GM18526 (cell line): ENCODE measurements around the gene MSL3B.

ENCODE experiments used
- POLR2A ChIP-seq: IDR thresholded peaks from 3 replicates; pipeline ENCODE4 v1.6.1; 2011; ENCODE audit not compliant: insufficient read length; ENCODE audit errors: extremely low read depth

MSL3B gene

GRCh38 chr2:233840520-233840919 lies 27.7 kb downstream of the MSL3B start:
- no peak for TF ChIP-seq POLR2A

- no peak for TF ChIP-seq POLR2A
Observed at GRCh38 chr2:233839447-233839820, 28.8 kb downstream of the MSL3B start.

DNA sequence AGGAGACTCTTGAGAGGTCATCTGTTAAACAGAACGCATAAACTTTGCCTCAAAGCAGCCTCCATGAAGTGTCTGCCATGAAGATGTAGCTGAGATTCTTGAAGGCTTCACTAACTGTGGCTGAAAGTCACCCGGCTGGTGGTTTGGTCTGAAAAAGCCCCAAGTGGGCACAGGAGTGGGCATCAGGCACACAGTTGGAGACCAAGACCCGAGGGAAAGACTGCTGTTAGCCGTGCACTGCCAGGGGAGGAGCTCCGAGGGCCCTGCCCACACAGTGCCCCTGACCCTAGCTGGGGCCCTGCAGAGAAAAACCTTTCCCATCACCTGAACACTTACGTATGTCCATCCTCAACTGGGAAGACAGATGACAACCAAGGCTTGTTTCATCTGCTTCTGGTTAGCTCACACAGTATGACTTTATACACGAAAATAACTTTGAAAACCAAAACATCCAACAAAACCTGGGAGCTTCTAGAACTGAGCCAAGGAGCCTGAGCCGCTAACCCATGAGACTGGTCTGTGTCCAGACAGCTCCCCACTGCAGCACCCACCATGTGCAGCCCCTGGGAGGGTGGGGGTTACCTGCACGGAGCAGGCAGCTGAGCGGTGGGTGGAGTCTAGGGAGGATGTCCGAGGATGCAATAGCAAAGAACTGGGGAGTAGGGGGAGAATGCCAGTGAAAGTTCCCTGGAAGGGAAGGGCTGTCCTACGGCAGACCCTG lies 29.3 kb downstream of the MSL3B start:
- TF ChIP-seq POLR2A = no peak

DNA sequence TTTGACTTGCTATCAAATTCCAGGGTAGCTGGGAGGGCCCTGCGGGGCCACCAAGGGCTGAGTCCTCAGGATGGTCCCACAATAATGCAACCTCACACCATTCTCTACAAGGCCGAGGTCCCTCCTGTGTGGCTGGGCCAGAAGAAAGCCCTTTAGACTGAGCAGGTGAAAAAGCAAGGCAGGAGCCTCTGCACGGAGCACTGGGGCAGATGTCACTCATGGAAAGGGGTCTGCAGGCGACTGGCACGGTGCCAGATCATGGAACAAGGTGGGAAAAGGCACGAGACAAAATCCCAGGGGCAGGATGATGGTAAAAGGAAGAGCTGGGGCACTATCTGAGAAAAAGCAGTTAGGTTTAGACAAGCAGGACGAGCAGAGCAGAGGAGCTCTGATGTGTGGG lies 29.9 kb downstream of the MSL3B start:
- TF ChIP-seq POLR2A = no peak

- TF ChIP-seq POLR2A = no peak
Observed at GRCh38 chr2:233837694-233838229, 30.4 kb downstream of the MSL3B start.

- TF ChIP-seq POLR2A = no peak
Observed at GRCh38 chr2:233836359-233836758, 31.8 kb downstream of the MSL3B start.

GRCh38 chr2:233835230-233836186 lies 32.7 kb downstream of the MSL3B start:
- TF ChIP-seq POLR2A = no peak

DNA sequence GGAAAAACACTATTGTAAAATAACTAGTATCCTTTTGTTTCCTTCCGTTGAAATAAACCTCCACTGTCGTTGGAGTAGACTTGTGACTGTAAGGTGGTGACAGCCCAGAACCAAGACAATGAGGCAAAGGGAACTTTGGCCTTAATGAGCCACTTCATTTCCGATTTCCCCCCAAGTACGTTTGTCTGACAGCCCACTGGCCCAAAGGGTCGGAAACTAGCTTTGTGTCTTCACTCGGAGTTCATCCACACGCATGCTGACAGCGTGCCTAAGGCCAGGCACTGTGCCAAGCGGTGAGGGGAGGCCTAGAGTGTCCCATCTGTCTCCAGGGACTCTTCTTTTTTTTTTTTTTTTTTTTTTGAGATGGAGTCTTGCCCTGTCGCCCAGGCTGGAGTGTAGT lies 34.8 kb downstream of the MSL3B start:
- no peak for TF ChIP-seq POLR2A

- TF ChIP-seq POLR2A = no peak
Observed at GRCh38 chr2:233832869-233833311, 35.3 kb downstream of the MSL3B start.

DNA sequence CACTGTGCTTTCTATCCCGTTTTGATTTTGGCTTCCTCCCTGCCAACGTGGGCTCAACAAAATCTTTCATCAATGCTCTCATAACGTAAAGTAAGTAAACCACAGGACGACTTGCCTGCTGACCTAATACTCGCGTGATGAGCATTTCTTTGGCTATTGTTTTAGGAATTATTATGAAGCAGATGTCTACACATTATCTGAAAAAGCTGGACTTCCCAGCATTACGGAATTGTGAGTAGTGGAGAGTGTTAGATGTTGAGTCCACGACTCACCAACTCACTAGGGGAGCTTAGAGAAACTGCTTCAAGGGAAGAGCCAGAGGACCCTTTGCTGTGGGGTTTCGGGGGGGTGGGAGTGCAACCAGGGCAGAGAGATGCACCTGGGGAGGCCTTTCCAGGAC lies 35.8 kb downstream of the MSL3B start:
- TF ChIP-seq POLR2A = no peak

- no peak for TF ChIP-seq POLR2A
Observed at GRCh38 chr2:233831861-233832260, 36.3 kb downstream of the MSL3B start.

GRCh38 chr2:233831011-233831721 lies 37.0 kb downstream of the MSL3B start:
- TF ChIP-seq POLR2A = no peak

GRCh38 chr2:233830111-233830802 lies 37.9 kb downstream of the MSL3B start:
- no peak for TF ChIP-seq POLR2A

DNA sequence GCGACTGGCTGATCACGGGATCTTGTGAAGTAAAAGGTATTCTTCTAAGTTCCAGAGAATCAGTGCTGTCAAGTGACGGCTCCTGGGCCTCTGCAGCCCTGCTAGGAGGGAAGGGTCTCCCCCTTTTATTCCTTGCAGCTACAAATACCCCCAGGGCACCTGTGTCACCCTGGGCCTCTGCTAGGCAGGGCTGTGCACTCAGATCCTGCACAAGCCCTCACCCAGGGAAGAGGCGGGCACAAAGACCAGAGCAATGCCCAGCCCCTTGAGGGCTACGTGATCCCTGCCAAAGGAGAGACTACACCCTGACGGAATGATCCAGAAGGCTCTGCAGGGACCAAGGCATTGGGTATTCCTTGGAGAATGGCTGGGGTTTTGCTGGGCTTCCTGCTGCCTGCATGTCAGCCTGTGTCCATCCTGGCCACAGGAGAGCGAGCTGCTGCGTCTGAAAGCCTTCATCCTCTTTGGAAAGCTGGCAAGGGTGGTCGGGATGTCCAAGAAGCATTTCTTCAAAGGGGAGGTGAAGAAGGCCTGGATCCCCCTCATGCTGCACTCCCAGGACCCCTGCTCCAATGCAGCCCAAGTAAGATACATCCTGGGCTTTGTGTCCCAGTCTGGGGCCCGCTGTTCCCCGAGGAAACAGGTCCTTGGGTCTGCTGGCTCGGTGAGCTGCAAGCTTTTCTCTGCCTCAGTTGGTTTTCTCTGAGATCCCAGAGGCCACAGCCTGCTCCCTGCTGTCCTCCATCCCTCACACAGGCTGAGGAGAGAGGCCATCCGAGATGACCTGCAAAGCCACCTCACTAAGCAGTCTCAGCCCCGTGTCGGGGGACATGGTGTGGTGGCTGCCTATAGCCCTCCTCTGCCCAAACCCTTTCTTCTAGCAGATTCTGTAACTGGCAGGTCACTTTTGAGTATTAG lies 38.7 kb downstream of the MSL3B start:
- TF ChIP-seq POLR2A = no peak

DNA sequence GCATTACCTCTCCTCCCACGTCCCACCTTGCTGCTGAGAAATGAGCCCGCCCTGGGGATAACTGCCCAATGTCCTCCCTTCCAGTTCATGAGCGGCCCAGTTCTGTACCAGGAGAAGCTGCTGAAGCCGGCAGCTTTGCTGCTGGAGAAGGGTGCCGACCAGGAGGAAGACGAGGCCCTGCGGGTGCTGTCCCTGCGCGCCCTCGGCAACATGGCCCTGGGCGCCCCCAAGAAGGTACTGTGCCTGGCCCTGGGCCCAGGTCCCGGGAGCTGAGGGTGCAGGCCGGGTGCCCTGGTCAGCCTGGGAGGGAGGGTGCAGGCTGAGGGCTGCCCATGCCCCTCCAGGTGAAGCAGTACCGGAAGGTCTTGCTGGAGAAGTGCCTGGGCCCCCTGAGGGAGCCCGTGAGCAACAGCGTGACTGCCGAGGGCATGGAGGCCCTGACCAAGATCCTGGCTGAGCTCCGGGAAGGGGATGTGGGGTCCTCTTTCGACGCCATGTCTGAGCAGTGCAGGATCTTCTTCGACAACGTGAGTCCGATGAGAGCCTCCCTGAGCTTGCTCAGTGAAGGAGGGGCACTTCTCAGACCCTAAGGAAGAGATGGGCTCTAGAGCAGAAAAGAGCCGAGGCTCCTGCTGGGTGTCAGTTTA lies 39.5 kb downstream of the MSL3B start:
- no peak for TF ChIP-seq POLR2A
